Measurements from ENCODE around the gene TMX1. TPM values are rescaled to one million over a fixed set of nuclear protein-coding genes. Genes with fewer than 3 reads are reported as not detected.

The TMX1 gene
- 10 to 100 TPM; 24.3 to 26.9 TPM for total RNA-seq
- polyA plus RNA-seq, result 10 to 100 TPM in 1 of 2 donors, 1 to 10 TPM in 1; 8.8 to 14.6 TPM
- long read RNA-seq, donor 1, transcript TMX1-201 (8 exons, 3,995 nt), result major isoform, 58 of 67 reads
- long read RNA-seq, donor 1, partial matches to known transcripts, result 3 of 67 reads
- long read RNA-seq, donor 1, other reads (novel, unspliced or antisense), result 6 of 67 reads
- long read RNA-seq, donor 2, transcript TMX1-201 (8 exons, 3,995 nt), result major isoform, 23 of 26 reads
- long read RNA-seq, donor 2, partial matches to known transcripts, result 0 of 26 reads
- long read RNA-seq, donor 2, other reads (novel, unspliced or antisense), result 3 of 26 reads

DNA sequence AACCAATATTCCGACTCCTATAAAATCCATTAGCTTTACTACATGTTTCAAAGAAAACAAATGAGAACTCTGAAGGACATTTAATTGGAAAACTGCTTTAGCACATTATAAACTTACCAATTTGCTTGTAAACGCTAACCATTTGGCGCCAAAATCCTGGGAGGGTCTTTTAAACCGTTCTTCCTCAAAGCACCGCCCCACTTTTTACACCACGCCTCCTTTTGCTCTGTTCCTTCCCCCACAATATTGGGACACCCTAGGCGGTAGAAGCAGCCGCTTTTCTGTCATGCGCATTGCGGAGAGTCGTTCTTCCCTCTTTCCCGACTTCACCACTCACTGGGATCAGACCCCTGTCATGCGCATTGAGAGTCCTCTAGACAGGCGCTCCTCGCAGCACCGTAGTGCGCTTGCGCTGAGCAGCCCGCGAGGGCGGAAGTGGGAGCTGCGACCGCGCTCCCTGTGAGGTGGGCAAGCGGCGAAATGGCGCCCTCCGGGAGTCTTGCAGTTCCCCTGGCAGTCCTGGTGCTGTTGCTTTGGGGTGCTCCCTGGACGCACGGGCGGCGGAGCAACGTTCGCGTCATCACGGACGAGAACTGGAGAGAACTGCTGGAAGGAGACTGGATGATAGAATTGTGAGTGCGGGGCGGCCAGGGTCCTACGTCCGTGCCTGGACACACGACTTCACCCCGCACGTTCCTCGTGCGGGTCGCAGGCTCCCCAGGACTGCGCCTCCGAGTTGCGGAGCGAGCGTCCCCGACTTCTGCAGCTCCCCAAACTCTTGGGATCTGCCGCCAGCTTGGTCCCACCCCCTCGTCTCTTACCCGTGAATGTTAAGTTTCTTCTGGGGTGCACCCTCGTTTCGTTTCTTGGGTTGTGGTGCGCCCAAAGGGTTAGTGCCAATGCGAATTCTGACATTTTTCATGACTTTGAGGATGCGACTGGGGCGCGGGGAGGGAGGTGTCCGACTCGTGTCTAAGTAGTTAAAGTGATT lies at the start of gene TMX1:
TSS of gene TMX1 (plus strand) at position 435 of the 991 bp plus-strand sequence. CDS start at position 481, 46 bp downstream.
- Histone ChIP-seq H3K4me1 (ENCODE audit: control insufficient read depth in 1 of 2, insufficient read depth in 2 of 2, low read length in 2 of 2) (no peaks in the 10 kb centered on the region), H3K9me3 (ENCODE audit: control insufficient read depth, low read length) (no peaks in the 10 kb centered on the region), H3K4me3 (ENCODE audit: low read length in 2 of 2) (peak within 1 kb of the TSS; percentile 86 to 96), H3K36me3 (ENCODE audit: control insufficient read depth in 1 of 2, insufficient read depth in 2 of 2, low read length in 1 of 2) (no peaks in the 10 kb centered on the region), H3K27me3 (ENCODE audit: control insufficient read depth in 1 of 2, insufficient read depth in 2 of 2, low read length in 1 of 2) (no peaks in the 10 kb centered on the region), H3K27ac (ENCODE audit: low read depth in 1 of 2, low read length in 2 of 2) (peak within 1 kb of the TSS in 1 of 2 donors; percentile 49)
- peak; percentile 97 to 98 for DNase-seq
- 1% methylated on average over 65 of the region's 65 CpGs for WGBS, 2 donors
- ATAC-seq (ENCODE audit: low FRiP score), result peak; percentile 99
- intact Hi-C loops (cut with DNase I), result no loop called here

DNA sequence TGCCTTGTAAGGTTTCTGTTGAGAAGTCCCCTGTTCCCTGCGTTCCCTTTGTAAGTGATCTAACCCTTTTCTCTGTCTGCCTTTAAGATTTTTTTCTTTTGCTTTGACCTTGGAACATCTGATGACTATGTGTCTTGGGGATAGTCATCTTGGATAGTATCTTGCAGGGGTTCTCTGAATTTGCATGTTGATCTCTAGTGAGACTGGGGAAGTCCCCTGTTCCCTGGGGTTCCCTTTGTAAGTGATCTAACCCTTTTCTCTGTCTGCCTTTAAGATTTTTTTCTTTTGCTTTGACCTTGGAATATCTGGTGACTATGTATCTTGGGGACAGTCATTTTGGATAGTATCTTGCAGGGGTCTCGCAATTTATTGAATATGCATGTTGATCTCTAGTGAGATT lies 38.2 kb upstream of the TMX1 start:
- H3K27me3 ChIP-seq (ENCODE audit: control insufficient read depth in 1 of 2, insufficient read depth in 2 of 2, low read length in 1 of 2), result no peaks in the 10 kb centered on the region
- no peaks in the 10 kb centered on the region for H3K36me3 ChIP-seq (ENCODE audit: control insufficient read depth in 1 of 2, insufficient read depth in 2 of 2, low read length in 1 of 2)
- WGBS, 2 donors, result 92 to 97% methylated on average over 2 of the region's 2 CpGs
- no peak overlapping the region for H3K4me3 ChIP-seq (ENCODE audit: low read length in 2 of 2)
- intact Hi-C loops (cut with DNase I), result no loop called here
- DNase-seq, result no peak
- H3K4me1 ChIP-seq (ENCODE audit: control insufficient read depth in 1 of 2, insufficient read depth in 2 of 2, low read length in 2 of 2), result no peaks in the 10 kb centered on the region
- no peaks in the 10 kb centered on the region for H3K9me3 ChIP-seq (ENCODE audit: control insufficient read depth, low read length)
- no peak overlapping the region for H3K27ac ChIP-seq (ENCODE audit: low read depth in 1 of 2, low read length in 2 of 2)
- no peak for ATAC-seq (ENCODE audit: low FRiP score)

DNA sequence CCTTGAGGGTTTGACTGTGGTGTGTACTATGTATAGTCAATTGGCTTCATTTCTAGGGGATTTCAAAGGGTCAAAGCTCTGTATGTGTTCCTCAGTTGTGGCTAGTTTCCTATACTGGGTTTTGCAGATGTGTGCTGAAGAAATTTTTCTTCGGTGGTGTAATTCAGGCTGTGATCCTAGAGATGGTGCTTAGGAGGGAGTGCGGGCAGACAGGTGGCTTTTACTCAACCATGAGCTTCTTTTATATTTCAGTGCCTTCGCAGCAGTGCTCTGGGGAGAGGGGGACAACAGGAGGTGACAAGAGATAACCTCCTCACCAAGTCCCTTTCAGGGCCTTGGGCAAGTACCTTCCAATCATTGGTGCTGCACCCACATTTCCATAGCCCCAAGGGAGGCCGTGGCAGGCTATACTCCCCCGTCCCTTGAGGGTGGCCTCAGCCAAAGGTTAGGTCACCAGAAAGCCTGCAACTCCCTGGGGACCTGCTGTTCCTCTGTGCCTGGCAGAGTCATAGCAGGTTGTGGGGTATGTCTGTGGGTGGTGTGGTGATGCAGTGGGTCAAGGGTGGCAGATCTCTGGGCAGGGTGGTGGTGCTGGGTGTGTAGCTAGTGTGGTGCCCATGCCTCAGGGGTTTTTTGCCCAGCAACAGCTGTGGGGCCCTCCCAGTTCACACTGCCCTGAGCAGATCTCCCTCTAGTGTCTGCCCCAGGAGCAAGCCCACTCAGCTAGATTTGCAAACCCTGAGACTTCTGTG lies 37.0 kb upstream of the TMX1 start:
- no peak for ATAC-seq (ENCODE audit: low FRiP score)
- Histone ChIP-seq H3K9me3 (ENCODE audit: control insufficient read depth, low read length) (no peaks in the 10 kb centered on the region), H3K36me3 (ENCODE audit: control insufficient read depth in 1 of 2, insufficient read depth in 2 of 2, low read length in 1 of 2) (no peaks in the 10 kb centered on the region), H3K4me1 (ENCODE audit: control insufficient read depth in 1 of 2, insufficient read depth in 2 of 2, low read length in 2 of 2) (no peaks in the 10 kb centered on the region), H3K27me3 (ENCODE audit: control insufficient read depth in 1 of 2, insufficient read depth in 2 of 2, low read length in 1 of 2) (no peaks in the 10 kb centered on the region), H3K27ac (ENCODE audit: low read depth in 1 of 2, low read length in 2 of 2) (no peak overlapping the region), H3K4me3 (ENCODE audit: low read length in 2 of 2) (no peak overlapping the region)
- WGBS, 2 donors, result 78 to 85% methylated on average over 5 of the region's 5 CpGs
- no peak for DNase-seq
- intact Hi-C loops (cut with DNase I), result no loop called here

DNA sequence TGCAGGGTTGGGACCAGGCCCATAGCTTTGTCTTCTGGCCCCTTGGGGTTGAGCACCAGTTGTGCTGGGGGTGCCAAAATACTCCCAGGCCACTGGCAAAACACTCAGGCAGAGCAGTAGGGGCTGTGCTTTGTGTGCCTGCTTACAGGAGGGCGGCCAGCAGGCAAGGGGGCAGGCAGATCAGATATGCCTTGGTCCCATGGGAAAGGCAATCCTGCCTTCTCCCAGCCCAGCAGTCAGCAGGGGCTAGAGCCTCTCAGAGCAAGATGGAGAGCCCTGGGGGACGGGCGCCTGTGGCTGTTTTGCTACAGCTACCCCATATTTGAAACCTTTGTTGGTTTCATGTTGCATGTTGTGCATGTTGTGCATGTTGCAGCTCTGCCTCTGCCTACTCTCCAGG lies 36.2 kb upstream of the TMX1 start:
- intact Hi-C loops (cut with DNase I), result no loop called here
- no peak overlapping the region for H3K4me3 ChIP-seq (ENCODE audit: low read length in 2 of 2)
- H3K9me3 ChIP-seq (ENCODE audit: control insufficient read depth, low read length), result no peaks in the 10 kb centered on the region
- no peaks in the 10 kb centered on the region for H3K27me3 ChIP-seq (ENCODE audit: control insufficient read depth in 1 of 2, insufficient read depth in 2 of 2, low read length in 1 of 2)
- no peak overlapping the region for H3K27ac ChIP-seq (ENCODE audit: low read depth in 1 of 2, low read length in 2 of 2)
- no peaks in the 10 kb centered on the region for H3K4me1 ChIP-seq (ENCODE audit: control insufficient read depth in 1 of 2, insufficient read depth in 2 of 2, low read length in 2 of 2)
- WGBS, 2 donors, result 73 to 83% methylated on average over 3 of the region's 3 CpGs
- no peak for ATAC-seq (ENCODE audit: low FRiP score)
- H3K36me3 ChIP-seq (ENCODE audit: control insufficient read depth in 1 of 2, insufficient read depth in 2 of 2, low read length in 1 of 2), result no peaks in the 10 kb centered on the region
- DNase-seq, result no peak

GRCh38 chr14:51205486-51205885 lies 34.6 kb upstream of the TMX1 start:
- Histone ChIP-seq H3K36me3 (ENCODE audit: control insufficient read depth in 1 of 2, insufficient read depth in 2 of 2, low read length in 1 of 2) (no peaks in the 10 kb centered on the region), H3K27me3 (ENCODE audit: control insufficient read depth in 1 of 2, insufficient read depth in 2 of 2, low read length in 1 of 2) (no peaks in the 10 kb centered on the region), H3K4me1 (ENCODE audit: control insufficient read depth in 1 of 2, insufficient read depth in 2 of 2, low read length in 2 of 2) (no peaks in the 10 kb centered on the region), H3K9me3 (ENCODE audit: control insufficient read depth, low read length) (no peaks in the 10 kb centered on the region), H3K4me3 (ENCODE audit: low read length in 2 of 2) (no peak overlapping the region), H3K27ac (ENCODE audit: low read depth in 1 of 2, low read length in 2 of 2) (no peak overlapping the region)
- intact Hi-C loops (cut with DNase I), result no loop called here
- 67 to 78% methylated on average over 6 of the region's 6 CpGs for WGBS, 2 donors
- ATAC-seq (ENCODE audit: low FRiP score) (no peak), DNase-seq (no peak)

GRCh38 chr14:51206462-51206861 lies 33.6 kb upstream of the TMX1 start:
- ATAC-seq (ENCODE audit: low FRiP score) (no peak), DNase-seq (no peak)
- Histone ChIP-seq H3K4me3 (ENCODE audit: low read length in 2 of 2) (no peak overlapping the region), H3K27me3 (ENCODE audit: control insufficient read depth in 1 of 2, insufficient read depth in 2 of 2, low read length in 1 of 2) (no peaks in the 10 kb centered on the region), H3K9me3 (ENCODE audit: control insufficient read depth, low read length) (no peaks in the 10 kb centered on the region), H3K36me3 (ENCODE audit: control insufficient read depth in 1 of 2, insufficient read depth in 2 of 2, low read length in 1 of 2) (no peaks in the 10 kb centered on the region), H3K27ac (ENCODE audit: low read depth in 1 of 2, low read length in 2 of 2) (no peak overlapping the region), H3K4me1 (ENCODE audit: control insufficient read depth in 1 of 2, insufficient read depth in 2 of 2, low read length in 2 of 2) (no peaks in the 10 kb centered on the region)
- WGBS, 2 donors, result 93 to 94% methylated on average over 1 of the region's 1 CpG
- intact Hi-C loops (cut with DNase I), result no loop called here

DNA sequence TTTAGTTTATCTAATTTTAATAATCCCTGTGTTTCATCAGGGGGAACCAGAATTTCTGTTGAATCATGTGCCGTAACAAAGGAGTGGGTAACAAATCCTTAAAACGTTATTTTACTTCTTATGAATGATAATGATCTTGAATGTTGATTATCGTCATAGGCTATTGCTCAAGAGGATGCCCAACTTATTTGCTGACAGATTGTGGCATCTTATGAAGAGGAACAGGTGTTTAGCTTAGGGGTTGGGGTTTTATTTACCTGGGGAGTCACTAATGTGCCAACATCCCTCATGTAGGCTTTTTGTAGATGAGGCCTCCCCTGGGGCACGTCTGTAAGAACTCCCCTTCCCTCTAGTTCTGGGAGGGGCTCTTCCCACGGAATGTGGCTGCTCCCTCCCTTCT lies 32.4 kb upstream of the TMX1 start:
- WGBS, 2 donors, result 55 to 61% methylated on average over 5 of the region's 5 CpGs

DNA sequence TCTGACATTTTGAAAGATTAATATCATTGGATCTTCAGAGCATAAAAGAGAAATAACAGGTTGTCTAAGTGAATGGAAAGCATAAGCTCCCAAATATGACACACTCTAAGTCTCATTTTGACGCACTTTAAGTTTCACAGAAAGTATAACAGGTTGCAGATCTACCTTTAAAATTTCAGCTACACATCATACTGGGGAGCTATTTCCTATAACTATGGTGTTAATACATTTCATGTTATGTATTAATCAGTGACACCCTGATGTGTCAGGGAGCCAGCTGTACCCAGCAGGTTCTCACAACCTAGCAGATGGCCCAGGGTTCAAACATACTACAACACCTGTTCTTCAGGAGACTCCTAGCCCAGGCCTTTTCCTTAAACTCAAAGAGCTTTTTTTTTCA lies 31.1 kb upstream of the TMX1 start:
- intact Hi-C loops (cut with DNase I), result no loop called here
- H3K9me3 ChIP-seq (ENCODE audit: control insufficient read depth, low read length), result no peaks in the 10 kb centered on the region
- ATAC-seq (ENCODE audit: low FRiP score) (no peak), DNase-seq (no peak)
- H3K4me3 ChIP-seq (ENCODE audit: low read length in 2 of 2), result no peak overlapping the region
- 93 to 97% methylated on average over 1 of the region's 1 CpG for WGBS, 2 donors
- H3K27me3 ChIP-seq (ENCODE audit: control insufficient read depth in 1 of 2, insufficient read depth in 2 of 2, low read length in 1 of 2), result no peaks in the 10 kb centered on the region
- no peaks in the 10 kb centered on the region for H3K36me3 ChIP-seq (ENCODE audit: control insufficient read depth in 1 of 2, insufficient read depth in 2 of 2, low read length in 1 of 2)
- H3K4me1 ChIP-seq (ENCODE audit: control insufficient read depth in 1 of 2, insufficient read depth in 2 of 2, low read length in 2 of 2), result no peaks in the 10 kb centered on the region
- H3K27ac ChIP-seq (ENCODE audit: low read depth in 1 of 2, low read length in 2 of 2), result no peak overlapping the region

More for the DNA sequence above, 32.4 kb upstream of the TMX1 start:
- intact Hi-C loops (cut with DNase I), result no loop called here
- ATAC-seq (ENCODE audit: low FRiP score) (no peak), DNase-seq (no peak)
- Histone ChIP-seq H3K36me3 (ENCODE audit: control insufficient read depth in 1 of 2, insufficient read depth in 2 of 2, low read length in 1 of 2) (no peaks in the 10 kb centered on the region), H3K27me3 (ENCODE audit: control insufficient read depth in 1 of 2, insufficient read depth in 2 of 2, low read length in 1 of 2) (no peaks in the 10 kb centered on the region), H3K4me1 (ENCODE audit: control insufficient read depth in 1 of 2, insufficient read depth in 2 of 2, low read length in 2 of 2) (no peaks in the 10 kb centered on the region), H3K27ac (ENCODE audit: low read depth in 1 of 2, low read length in 2 of 2) (no peak overlapping the region), H3K9me3 (ENCODE audit: control insufficient read depth, low read length) (no peaks in the 10 kb centered on the region), H3K4me3 (ENCODE audit: low read length in 2 of 2) (no peak overlapping the region)

Measured in aorta (tissue), 5 donors.